Heart right ventricle (tissue), 16 donors: ENCODE data around the gene CYP2S1. TPM values are rescaled to one million over a fixed set of nuclear protein-coding genes. Genes with fewer than 3 reads are reported as not detected.

ENCODE experiments used
- ATAC-seq, 8 donors: fragments of 200-7000 bp; cut with Tn5 transposase; one replicate each; pipeline ENCODE4 v1.9.1; 2020; ENCODE audit warnings: mild to moderate bottlenecking in 8 of 8, moderate library complexity in 8 of 8, moderate number of reproducible peaks in 1 of 8
- DNase-seq, 2 donors: peaks; one replicate each; pipeline ENCODE4 v3.0.0-alpha.2; 2020
- H3K27ac ChIP-seq, 10 donors: fragments of 200-600 bp; sonication (generic) in 2 of 10; one replicate each; pipeline versions ENCODE4 v1.5.0 to v1.8.0; 2020 to 2022; ENCODE audit warnings: mild to moderate bottlenecking in 3 of 10
- H3K27me3 ChIP-seq, 7 donors: fragments of 200-600 bp; one replicate each; pipeline ENCODE4 v1.8.0; 2021 to 2022; ENCODE audit warnings: mild to moderate bottlenecking in 2 of 7
- H3K36me3 ChIP-seq, 9 donors: fragments of 200-600 bp; sonication (generic) in 1 of 9; one replicate each; pipeline versions ENCODE4 v1.5.0 to v1.8.0; 2020 to 2022; ENCODE audit warnings: mild to moderate bottlenecking in 2 of 9
- H3K4me1 ChIP-seq, 9 donors: fragments of 200-600 bp; sonication (generic) in 1 of 9; one replicate each; pipeline versions ENCODE4 v1.5.0 to v1.8.0; 2020 to 2022; ENCODE audit warnings: mild to moderate bottlenecking in 4 of 9
- H3K4me3 ChIP-seq, 10 donors: fragments of 200-600 bp; sonication (generic) in 2 of 10; one replicate each; pipeline versions ENCODE4 v1.5.0 to v1.8.0; 2020 to 2022; ENCODE audit warnings: mild to moderate bottlenecking in 7 of 10, moderate library complexity in 2 of 10
- H3K9me3 ChIP-seq, 11 donors: fragments of 200-600 bp in 10 of 11; sonication (generic) in 2 of 11; one replicate each; pipeline versions ENCODE4 v1.5.0 to v1.8.0; 2013 to 2022; ENCODE audit warnings: mild to moderate bottlenecking in 2 of 11, control low read depth in 1 of 11, moderate library complexity in 1 of 11
- CTCF ChIP-seq, 9 donors: fragments of 200-600 bp; sonication (generic) in 2 of 9; IDR thresholded peaks; one replicate each; pipeline versions ENCODE4 v1.5.0 to v1.8.0; 2021 to 2022; ENCODE audit warnings: antibody characterized with exemption in 9 of 9, mild to moderate bottlenecking in 5 of 9, moderate library complexity in 1 of 9
- WGBS, 2 donors: extraction: QIAGEN DNeasy Blood & Tissue Kit; methylation state at CpG; one replicate each; pipeline ENCODE4 v1.1.7; 2013; ENCODE audit warnings: inconsistent platforms in 1 of 2; 5-methylcytosine and 5-hydroxymethylcytosine counted together
- intact Hi-C, 10 donors: fragments of 100-400 bp; cut with DNase I; formaldehyde crosslinking; loops; one replicate each; pipeline versions ENCODE4 v1.11.1 to v1.14.2; 2022
- polyA plus RNA-seq, 2 donors: library from polyadenylated mRNA; stranded (reverse); fragments of 200-250 nt; gene quantifications; one replicate each; pipeline ENCODE4 v1.2.3, GENCODE V29; 2013
- total RNA-seq, 10 donors: library from RNA; stranded (reverse); fragmentation: NEBNext Ultra II Directional in 3 of 10; extraction: Animal tissue kit (Norgen Biotek cat#: 25700) in 3 of 10; gene quantifications; one replicate each; pipeline versions ENCODE4 v1.2.1 to v1.2.4, GENCODE V29; 2021 to 2023
- donor health status: Arrhythmogenic right ventricular cardiomyopathy.
- donor health status: ischemic (EF 13 %, LVEDD 7.1; RV severe dilation, severe dysfunction).
- donor health status: healthy with polysubstance abuse.
- donor health status: DM: no; HTN: yes; CAD: no.
- donor health status: DM: no; HTN: no; CAD: no.
- donor health status: ischemic (EF 25% LVEDD 6.9; RV normal size, moderate dysfunction).
- donor health status: ischemic (EF 25% LVEDD 5.7; RV mildly dilated, moderate dysfunction).
- donor health status: healthy.
- donor health status: DM: yes; HTN: yes; CAD: no.
- donor health status: Ischemic cardiomyopathy.
- donor health status: ischemic (EF 35%, LVEDD 5.7; RV mildly dilated, moderate dysfunction).
- donor health status: nonischemic (EF 11% LVEDD 7.7; RV severe dilation, severe dysfunction).
- donor health status: DM: yes; HTN: yes; CAD: no.
- donor health status: PGD.
- donor health status: ischemic (EF 29% LVEDD 5.4; RV normal size, mild dysfunction).
- donor health status: nonischemic (EF 23%, LVEDD 6.1; RV moderate dilation, normal function).

CYP2S1 gene
- total and polyA plus RNA-seq, 12 donors, result 0.29 to 1.1 (median 0.44) TPM; not detected in 5

DNA sequence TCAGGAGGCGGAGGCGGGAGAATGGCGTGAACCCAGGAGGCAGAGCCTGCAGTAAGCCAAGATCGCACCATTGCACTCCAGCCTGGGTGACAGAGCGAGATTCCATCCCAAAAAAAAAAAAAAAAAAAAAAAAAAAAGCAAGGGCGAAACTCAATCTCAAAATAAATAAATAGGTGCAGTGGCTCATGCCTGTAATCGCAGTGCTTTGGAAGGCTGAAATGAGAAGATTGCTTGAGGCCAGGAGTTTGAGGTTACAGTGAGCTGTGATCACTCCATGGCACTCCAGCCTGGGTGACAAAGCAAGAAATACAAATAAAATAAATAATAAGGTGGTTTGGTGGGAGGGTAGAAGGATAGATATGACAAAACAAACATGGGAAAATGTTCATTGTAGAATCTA lies 39.0 kb upstream of the CYP2S1 start:
- Histone ChIP-seq H3K9me3 (peaks cover 0 to 13% (median 0%) of the 10 kb centered on the region in 11 donors), H3K4me1 (no peaks in the 10 kb centered on the region), H3K36me3 (no peaks in the 10 kb centered on the region), H3K27ac (no peak overlapping the region), H3K27me3 (peaks cover 0 to 4% (median 0%) of the 10 kb centered on the region in 7 donors), H3K4me3 (no peak overlapping the region)
- intact Hi-C loops, result no loop called here
- DNase-seq (no peak), ATAC-seq (no peak)
- 93% methylated on average over 7 of the region's 7 CpGs for WGBS, 2 donors
- TF ChIP-seq CTCF (IDR thresholded peaks at IDR 0.05), result no peak

DNA sequence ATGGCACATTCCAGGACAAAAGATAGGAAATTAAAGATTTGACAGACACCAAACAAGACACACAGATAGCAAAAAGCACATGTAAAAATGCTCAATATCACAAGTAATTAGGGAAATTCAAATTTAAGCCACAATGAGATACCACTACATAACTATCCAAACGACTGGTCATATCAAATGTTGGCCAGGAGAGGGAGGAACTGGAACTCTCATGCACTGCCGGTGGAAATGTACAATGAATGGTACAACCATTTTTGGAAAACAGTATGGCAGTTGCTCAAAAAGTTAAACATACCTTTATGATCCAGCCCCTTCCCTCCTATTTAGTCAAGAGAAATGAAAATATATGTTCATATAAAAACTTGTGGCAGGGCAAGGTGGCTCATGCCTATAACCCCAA lies 36.8 kb upstream of the CYP2S1 start:
- H3K27ac ChIP-seq, result no peak overlapping the region
- DNase-seq, result no peak
- intact Hi-C loops, result no loop called here
- H3K4me1 ChIP-seq, result no peaks in the 10 kb centered on the region
- H3K36me3 ChIP-seq, result no peaks in the 10 kb centered on the region
- no peak overlapping the region for H3K4me3 ChIP-seq
- H3K27me3 ChIP-seq, result peaks cover 0 to 4% (median 0%) of the 10 kb centered on the region in 7 donors
- ATAC-seq, result no peak
- WGBS, 2 donors, result 80 to 83% methylated on average over 2 of the region's 2 CpGs
- no peak for TF ChIP-seq CTCF (IDR thresholded peaks at IDR 0.05)
- H3K9me3 ChIP-seq, result peaks cover 0 to 13% (median 0%) of the 10 kb centered on the region in 11 donors

GRCh38 chr19:41159881-41160280 lies 33.1 kb upstream of the CYP2S1 start:
- no peak for DNase-seq
- ATAC-seq, result no peak
- Histone ChIP-seq H3K4me3 (no peak overlapping the region), H3K4me1 (no peaks in the 10 kb centered on the region), H3K36me3 (no peaks in the 10 kb centered on the region), H3K9me3 (peaks cover 0 to 13% (median 0%) of the 10 kb centered on the region in 11 donors), H3K27me3 (peaks cover 0 to 4% (median 0%) of the 10 kb centered on the region in 7 donors), H3K27ac (no peak overlapping the region)
- intact Hi-C loops, result no loop called here
- TF ChIP-seq CTCF (IDR thresholded peaks at IDR 0.05), result no peak
- WGBS, 2 donors, result 72 to 73% methylated on average over 2 of the region's 2 CpGs

GRCh38 chr19:41161903-41162302 lies 31.1 kb upstream of the CYP2S1 start:
- Histone ChIP-seq H3K4me1 (no peaks in the 10 kb centered on the region), H3K27me3 (no peaks in the 10 kb centered on the region), H3K27ac (no peak overlapping the region), H3K9me3 (peaks cover 0 to 5% (median 0%) of the 10 kb centered on the region in 11 donors), H3K4me3 (no peak overlapping the region), H3K36me3 (no peaks in the 10 kb centered on the region)
- ATAC-seq, result no peak
- WGBS, 2 donors, result 93 to 94% methylated on average over 5 of the region's 5 CpGs
- DNase-seq, result no peak
- TF ChIP-seq CTCF (IDR thresholded peaks at IDR 0.05), result peak in 1 of 9 donors; percentile 11
- intact Hi-C loops, result no loop called here
